GM12864 (cell line): ENCODE measurements around the gene SLC5A3.

Experiments used
- DNase-seq: peaks from one replicate; pipeline ENCODE4 v3.0.0-alpha.2; 2011; ENCODE audit warnings: low read depth
- H3K4me3 ChIP-seq: 2 replicates; pipeline ENCODE4 v1.5.1; 2011; ENCODE audit warnings: mild to moderate bottlenecking, low read depth, low read length, control low read depth
- TF ChIP-seq, protein P1 (sequence below): IDR thresholded peaks from 2 replicates; pipeline ENCODE4 v1.5.1; 2011; ENCODE audit warnings: low read depth, mild to moderate bottlenecking, moderate library complexity, low read length, control low read depth, inconsistent platforms; ENCODE audit errors: missing control alignments

Gene SLC5A3

DNA sequence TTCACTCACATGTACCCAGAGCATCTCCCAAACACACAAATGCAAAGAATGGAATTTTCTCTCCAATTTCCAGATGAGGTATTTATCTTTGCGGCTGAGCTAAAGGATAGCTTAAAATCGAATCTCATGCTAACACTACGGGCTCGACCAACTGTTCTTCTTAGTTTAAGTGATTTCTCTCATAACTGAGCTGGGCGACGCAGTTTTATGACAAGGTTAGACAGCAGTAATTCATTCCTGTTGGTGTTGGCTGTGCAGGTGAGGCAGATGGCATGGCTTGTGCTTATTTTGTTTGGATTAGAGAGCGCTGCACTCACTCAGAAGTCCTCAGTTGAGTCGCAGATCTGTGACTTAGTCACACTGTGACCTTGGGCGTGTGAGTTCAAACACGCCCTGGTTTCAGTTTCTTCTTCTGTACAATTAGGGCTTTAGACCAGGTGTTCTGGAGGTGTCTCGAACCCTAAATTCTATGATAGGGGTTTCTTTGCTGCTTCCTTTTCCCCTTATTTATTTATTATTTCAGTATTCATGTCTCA lies 41.5 kb upstream of the SLC5A3 start:
- TF ChIP-seq, protein P1, sequence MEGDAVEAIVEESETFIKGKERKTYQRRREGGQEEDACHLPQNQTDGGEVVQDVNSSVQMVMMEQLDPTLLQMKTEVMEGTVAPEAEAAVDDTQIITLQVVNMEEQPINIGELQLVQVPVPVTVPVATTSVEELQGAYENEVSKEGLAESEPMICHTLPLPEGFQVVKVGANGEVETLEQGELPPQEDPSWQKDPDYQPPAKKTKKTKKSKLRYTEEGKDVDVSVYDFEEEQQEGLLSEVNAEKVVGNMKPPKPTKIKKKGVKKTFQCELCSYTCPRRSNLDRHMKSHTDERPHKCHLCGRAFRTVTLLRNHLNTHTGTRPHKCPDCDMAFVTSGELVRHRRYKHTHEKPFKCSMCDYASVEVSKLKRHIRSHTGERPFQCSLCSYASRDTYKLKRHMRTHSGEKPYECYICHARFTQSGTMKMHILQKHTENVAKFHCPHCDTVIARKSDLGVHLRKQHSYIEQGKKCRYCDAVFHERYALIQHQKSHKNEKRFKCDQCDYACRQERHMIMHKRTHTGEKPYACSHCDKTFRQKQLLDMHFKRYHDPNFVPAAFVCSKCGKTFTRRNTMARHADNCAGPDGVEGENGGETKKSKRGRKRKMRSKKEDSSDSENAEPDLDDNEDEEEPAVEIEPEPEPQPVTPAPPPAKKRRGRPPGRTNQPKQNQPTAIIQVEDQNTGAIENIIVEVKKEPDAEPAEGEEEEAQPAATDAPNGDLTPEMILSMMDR = no peak
- no peak overlapping the region for H3K4me3 ChIP-seq
- no peak for DNase-seq

DNA sequence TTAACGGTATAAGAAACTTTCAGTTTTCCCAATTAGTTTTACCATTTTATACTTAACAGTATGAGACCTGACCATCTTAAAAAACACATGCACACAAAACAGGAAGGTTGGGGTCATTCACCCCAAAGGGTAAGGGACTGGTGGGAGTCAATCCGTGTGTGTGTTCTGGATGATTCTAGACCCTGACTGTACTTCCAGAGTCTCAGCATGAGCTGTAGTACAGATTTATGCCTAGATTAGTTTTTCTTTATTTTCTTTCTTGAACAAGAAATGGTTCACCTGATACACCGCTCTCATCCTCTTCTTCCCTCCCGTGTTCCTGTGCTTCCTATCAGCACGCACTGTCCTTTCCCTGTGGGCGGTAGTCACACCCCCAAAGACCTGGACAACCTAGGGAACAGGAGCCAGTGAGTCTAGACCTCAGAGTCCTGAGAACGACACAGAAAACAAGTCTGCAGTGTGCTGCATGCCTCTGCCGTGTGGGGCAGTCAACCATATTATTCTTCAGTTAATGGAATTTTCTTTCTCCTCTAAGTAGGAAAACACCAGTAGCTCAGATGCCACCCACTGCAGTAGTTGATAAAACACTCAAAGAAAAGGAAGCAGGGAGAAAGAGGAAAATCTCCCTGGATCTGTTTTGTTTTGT lies 38.9 kb upstream of the SLC5A3 start:
- no peak overlapping the region for H3K4me3 ChIP-seq
- TF ChIP-seq, protein P1 = peak; percentile 2
- DNase-seq = no peak

DNA sequence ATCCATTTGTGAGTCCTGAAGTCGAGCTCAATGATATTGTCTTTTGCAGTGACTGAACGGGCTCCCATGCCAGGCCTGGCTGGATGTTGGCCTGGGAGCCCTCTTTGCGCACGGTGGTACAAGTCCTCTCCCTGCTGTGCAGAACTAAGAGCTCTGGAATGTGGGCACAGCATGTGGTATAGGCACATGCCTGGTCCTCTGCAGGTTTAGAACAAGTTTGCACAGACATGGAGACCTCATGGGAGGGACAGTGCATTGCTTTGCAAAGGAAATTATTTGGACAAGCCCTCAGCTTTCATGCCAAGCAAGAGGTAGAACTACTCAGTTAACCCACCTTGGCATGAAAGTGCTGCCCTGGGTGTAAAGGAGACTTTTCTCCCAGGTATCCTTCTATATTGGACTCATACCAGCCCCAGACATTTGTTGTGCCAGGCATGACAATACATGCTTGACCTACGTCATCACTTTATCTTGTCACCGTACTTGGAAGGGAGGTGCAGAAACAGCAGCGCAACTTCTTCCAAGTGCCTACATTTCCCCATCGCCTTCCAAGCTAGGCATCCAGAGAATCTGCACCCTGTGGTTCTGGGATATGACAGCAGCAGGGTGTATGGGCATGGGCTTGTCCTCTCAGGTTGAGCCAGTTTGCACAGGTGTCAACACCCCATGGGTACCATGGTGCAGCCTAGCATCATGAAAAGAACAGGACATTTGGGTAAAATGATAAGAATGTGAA lies 37.6 kb upstream of the SLC5A3 start:
- DNase-seq = no peak
- TF ChIP-seq, protein P1 = no peak

DNA sequence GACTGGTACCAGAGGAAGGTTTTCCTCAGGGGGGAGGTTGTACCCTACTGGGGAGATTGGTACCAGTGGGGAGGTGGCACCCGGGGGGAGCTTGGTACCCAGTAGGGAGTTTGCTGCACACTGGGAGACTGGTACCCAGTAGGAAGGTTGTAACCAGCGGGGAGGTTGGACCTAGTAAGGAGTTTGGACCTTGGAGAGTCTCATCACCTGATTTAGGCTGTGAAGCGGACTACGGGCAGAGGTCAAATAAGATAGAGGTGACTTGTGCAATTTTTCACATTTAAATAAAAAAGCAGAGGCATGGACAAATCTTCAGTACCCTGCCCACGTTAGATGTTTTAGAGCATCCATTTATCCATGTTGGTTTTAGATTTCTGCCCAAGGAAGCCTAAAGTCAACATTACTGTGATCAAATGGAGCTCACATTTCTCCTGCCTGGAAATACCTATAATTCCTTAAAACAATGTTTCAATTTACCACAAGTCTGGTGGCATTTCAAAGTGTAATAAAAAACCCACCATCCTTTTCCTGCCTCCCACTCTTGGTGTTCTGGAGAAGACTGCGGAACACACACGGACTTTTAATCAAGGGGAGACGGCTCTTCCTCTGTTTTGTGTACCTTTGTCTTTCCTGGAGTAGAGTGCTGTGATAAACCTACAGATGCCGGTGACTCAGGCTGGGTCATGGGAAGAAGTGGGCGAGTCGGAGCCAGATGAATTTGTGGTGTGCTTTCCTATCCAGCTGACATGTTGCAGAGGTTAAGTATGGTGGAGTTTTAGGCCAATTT lies 36.2 kb upstream of the SLC5A3 start:
- no peak for DNase-seq
- TF ChIP-seq, protein P1 = no peak
- no peak overlapping the region for H3K4me3 ChIP-seq

More for the DNA sequence above, 37.6 kb upstream of the SLC5A3 start:
- H3K4me3 ChIP-seq = no peak overlapping the region

DNA sequence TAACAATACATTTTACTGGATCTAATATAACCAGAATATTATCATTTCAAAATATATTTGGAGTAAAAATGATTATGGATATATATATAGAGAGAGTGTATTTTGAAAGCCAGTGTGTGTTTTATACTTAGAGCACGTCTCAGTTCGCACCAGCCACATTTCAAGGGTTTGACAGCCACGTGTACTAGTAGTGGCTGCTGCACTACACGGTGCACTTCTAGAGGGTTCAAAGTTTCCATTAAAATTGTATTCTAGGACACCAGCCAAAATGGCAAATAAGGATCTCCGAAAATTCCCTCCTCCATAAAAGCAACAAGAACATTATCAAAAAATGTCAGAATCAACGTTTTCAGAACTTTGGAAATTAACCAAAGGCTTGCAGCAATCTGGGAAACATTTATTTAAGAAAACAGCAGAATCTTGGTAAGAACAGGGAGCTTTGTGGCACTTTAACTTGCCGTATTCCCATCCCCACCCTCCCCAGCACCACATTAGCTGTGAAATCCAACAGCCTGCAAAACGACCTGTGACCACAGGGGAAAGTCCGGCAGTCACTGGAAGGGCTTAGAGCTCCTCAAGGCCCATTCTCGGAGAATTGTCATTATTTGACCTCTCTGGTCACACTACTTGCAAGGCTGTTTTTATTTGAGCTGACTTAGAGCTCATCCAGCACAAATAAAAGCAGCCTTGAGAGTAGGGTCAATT lies 33.5 kb upstream of the SLC5A3 start:
- no peak overlapping the region for H3K4me3 ChIP-seq
- TF ChIP-seq, protein P1 = no peak
- DNase-seq = no peak

DNA sequence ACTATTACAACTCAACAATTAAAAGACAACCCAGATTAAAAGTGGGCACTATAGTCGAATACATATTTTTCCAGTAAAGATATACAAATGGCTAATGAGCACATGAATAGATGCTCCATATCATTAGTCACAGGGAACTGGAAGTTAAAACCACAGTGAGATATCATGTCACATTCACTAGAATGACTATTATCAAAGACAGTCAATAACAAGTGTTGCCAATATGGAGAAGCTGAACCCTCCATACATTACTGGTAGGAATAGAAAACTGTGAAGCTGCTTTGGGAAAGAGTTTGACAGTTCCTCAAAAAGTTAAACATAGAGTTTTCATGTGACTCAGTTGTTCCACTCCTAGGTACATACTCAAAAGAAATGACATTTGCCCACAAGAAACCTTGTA lies 30.6 kb upstream of the SLC5A3 start:
- DNase-seq = no peak
- TF ChIP-seq, protein P1 = no peak
- H3K4me3 ChIP-seq = no peak overlapping the region
